ENCODE data around the gene SECTM1.

- TF ChIP-seq CTCF (IDR thresholded peaks at IDR 0.05; ENCODE audit: low read depth, low read length, poor library complexity, severe bottlenecking) (no peak), EZH2phosphoT487 (IDR thresholded peaks at IDR 0.05; ENCODE audit: borderline replicate concordance, low read length) (no peak)
These were observed 21.6 kb downstream of the SECTM1 start for GRCh38 chr17:82311971-82312370.

Data from DOHH2 (cell line).